Fibroblast of villous mesenchyme (primary cell): Measurements from ENCODE around the gene KIF20A. TPM values are rescaled to one million over a fixed set of nuclear protein-coding genes. Genes with fewer than 3 reads are reported as not detected.
"Not testable (repeated sequence)": the region's sequence is repeated elsewhere in the genome, so short reads cannot be mapped to it uniquely, and the experiment has no call there.

Experiments used
- DNase-seq: peaks from one replicate; pipeline ENCODE4 v3.0.0-alpha.2; 2010; ENCODE audit warnings: low read depth
- H3K4me3 ChIP-seq: 2 replicates; pipeline ENCODE4 v1.5.1; 2011; ENCODE audit warnings: low read depth, mild to moderate bottlenecking, low read length
- total RNA-seq: library from RNA; depleted of rRNA; stranded (reverse); fragments of >200 nt; gene quantifications from 2 replicates; pipeline ENCODE4 v1.2.3, GENCODE V29; 2012
- TF ChIP-seq, protein P1 (sequence below): IDR thresholded peaks from 2 replicates; pipeline ENCODE4 v1.5.1; 2012; ENCODE audit warnings: low read depth, mild to moderate bottlenecking, low read length; ENCODE audit not compliant: insufficient read depth

Gene KIF20A
- total RNA-seq, 1 donor, result 60.0 TPM

GRCh38 chr5:138182808-138183207 is 3.9 kb downstream of the KIF20A start:
- TF ChIP-seq, protein P1, sequence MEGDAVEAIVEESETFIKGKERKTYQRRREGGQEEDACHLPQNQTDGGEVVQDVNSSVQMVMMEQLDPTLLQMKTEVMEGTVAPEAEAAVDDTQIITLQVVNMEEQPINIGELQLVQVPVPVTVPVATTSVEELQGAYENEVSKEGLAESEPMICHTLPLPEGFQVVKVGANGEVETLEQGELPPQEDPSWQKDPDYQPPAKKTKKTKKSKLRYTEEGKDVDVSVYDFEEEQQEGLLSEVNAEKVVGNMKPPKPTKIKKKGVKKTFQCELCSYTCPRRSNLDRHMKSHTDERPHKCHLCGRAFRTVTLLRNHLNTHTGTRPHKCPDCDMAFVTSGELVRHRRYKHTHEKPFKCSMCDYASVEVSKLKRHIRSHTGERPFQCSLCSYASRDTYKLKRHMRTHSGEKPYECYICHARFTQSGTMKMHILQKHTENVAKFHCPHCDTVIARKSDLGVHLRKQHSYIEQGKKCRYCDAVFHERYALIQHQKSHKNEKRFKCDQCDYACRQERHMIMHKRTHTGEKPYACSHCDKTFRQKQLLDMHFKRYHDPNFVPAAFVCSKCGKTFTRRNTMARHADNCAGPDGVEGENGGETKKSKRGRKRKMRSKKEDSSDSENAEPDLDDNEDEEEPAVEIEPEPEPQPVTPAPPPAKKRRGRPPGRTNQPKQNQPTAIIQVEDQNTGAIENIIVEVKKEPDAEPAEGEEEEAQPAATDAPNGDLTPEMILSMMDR, result no peak

GRCh38 chr5:138186002-138186447 is 7.1 kb downstream of the KIF20A start:
- TF ChIP-seq, protein P1, result no peak
- DNase-seq, result no peak
- H3K4me3 ChIP-seq, result no peak overlapping the region

More at GRCh38 chr5:138182808-138183207, 3.9 kb downstream of the KIF20A start:
- no peak for DNase-seq
- H3K4me3 ChIP-seq, result no peak overlapping the region

- TF ChIP-seq, protein P1, result no peak
- no peak for DNase-seq
- no peak overlapping the region for H3K4me3 ChIP-seq
Measured at GRCh38 chr5:138188626-138189025, 9.7 kb downstream of the KIF20A start.

DNA sequence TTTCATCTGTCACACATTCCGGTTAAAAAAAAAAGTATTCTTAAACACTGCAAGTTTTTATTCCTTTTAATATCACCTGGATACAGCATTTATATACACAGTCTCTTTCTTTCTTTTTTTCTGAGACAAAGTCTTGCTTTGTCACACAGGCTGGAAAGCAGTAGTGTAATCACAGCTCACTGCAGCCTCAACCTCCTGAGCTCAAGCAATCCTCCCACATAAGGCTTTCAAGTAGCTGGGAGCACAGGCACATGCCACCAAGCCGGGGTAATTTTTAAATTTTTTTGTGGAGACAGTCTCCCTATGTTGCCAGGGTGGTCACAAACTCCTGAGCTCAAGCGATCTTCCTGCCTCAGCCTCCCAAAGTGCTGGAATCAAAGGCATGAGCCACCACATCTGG is 13.9 kb downstream of the KIF20A start:
- DNase-seq, result no peak

DNA sequence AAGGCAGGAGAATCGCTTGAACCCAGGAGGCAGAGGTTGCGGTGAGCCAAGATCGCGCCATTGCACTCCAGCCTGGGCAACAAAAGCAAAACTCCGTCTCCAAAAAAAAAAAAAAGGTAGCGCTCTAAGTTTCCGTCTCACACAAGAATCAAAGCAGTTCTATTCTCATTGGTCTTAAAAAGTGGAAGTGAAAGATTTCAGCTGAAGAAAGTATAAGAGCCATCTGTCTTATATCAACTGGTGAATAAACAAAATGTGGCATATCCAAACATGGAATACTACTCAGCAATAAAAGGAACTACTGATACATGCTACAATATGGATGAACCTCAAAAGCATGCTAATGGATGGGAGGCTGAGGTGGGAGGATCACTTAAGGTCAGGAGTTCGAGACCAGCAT is 14.9 kb downstream of the KIF20A start:
- DNase-seq, H3K4me3 ChIP-seq: not testable (repeated sequence)

More for the DNA sequence above, 13.9 kb downstream of the KIF20A start:
- H3K4me3 ChIP-seq, result no peak overlapping the region
- TF ChIP-seq, protein P1, result no peak

- no peak for DNase-seq
- TF ChIP-seq, protein P1, result no peak
- no peak overlapping the region for H3K4me3 ChIP-seq
Measured at GRCh38 chr5:138210985-138211384, 32.1 kb downstream of the KIF20A start.

DNA sequence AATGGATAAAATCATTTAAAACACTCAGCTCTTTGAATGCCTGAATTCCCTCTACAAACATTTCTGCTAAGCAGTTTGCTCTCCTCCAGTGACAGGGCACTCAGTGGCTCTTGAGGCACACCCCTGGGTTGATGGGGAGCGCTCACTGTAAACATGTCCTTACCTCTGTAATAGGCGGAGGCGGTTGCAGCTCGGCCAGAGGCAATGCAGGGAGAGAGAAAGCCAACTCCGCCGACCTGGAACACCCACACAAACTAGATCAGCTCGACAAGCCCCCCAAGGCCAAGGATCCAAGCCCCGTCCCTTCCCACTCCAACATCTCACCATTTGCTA is 33.9 kb downstream of the KIF20A start:
- DNase-seq, result no peak
- TF ChIP-seq, protein P1, result no peak

More for the DNA sequence above, 33.9 kb downstream of the KIF20A start:
- peak overlapping the region; percentile 98 for H3K4me3 ChIP-seq
